ENCODE data around the gene ABCA13.
"Not testable (repeated sequence)": the region's sequence is repeated elsewhere in the genome, so short reads cannot be mapped to it uniquely, and the experiment has no call there.

The ABCA13 gene

GRCh38 chr7:48173756-48174382, 2.6 kb downstream of the ABCA13 start:
- DNase-seq, result no peak

GRCh38 chr7:48175019-48175418, 3.8 kb downstream of the ABCA13 start:
- DNase-seq, result no peak

- DNase-seq, result no peak
Measured at GRCh38 chr7:48176356-48176893, 5.2 kb downstream of the ABCA13 start.

GRCh38 chr7:48177271-48177670, 6.0 kb downstream of the ABCA13 start:
- no peak for DNase-seq

- no peak for DNase-seq
Measured at GRCh38 chr7:48179496-48180030, 8.3 kb downstream of the ABCA13 start.

- DNase-seq, result no peak
Measured at GRCh38 chr7:48180981-48181380, 9.7 kb downstream of the ABCA13 start.

- no peak for DNase-seq
Measured at GRCh38 chr7:48182718-48183369, 11.6 kb downstream of the ABCA13 start.

- DNase-seq, result no peak
Measured at GRCh38 chr7:48183370-48183743, 12.1 kb downstream of the ABCA13 start.

GRCh38 chr7:48183965-48184364, 12.7 kb downstream of the ABCA13 start:
- DNase-seq, result no peak

GRCh38 chr7:48188776-48189520, 17.7 kb downstream of the ABCA13 start:
- DNase-seq, result no peak

GRCh38 chr7:48192996-48193395, 21.7 kb downstream of the ABCA13 start:
- DNase-seq, result no peak

GRCh38 chr7:48193421-48193820, 22.2 kb downstream of the ABCA13 start:
- DNase-seq, result no peak

- DNase-seq, result not testable (repeated sequence)
Measured at GRCh38 chr7:48200946-48201589, 29.8 kb downstream of the ABCA13 start.

GRCh38 chr7:48202916-48203315, 31.7 kb downstream of the ABCA13 start:
- not testable (repeated sequence) for DNase-seq

GRCh38 chr7:48207155-48207675, 36.0 kb downstream of the ABCA13 start:
- no peak for DNase-seq

GRCh38 chr7:48209004-48209600, 37.8 kb downstream of the ABCA13 start:
- DNase-seq, result no peak

- no peak for DNase-seq
Measured at GRCh38 chr7:48213226-48213625, 42.0 kb downstream of the ABCA13 start.

- DNase-seq, result no peak
Measured at GRCh38 chr7:48217266-48217665, 46.0 kb downstream of the ABCA13 start.

- DNase-seq, result no peak
Measured at GRCh38 chr7:48217753-48218152, 46.5 kb downstream of the ABCA13 start.

GRCh38 chr7:48224042-48224441, 52.8 kb downstream of the ABCA13 start:
- DNase-seq, result no peak

- DNase-seq, result no peak
Measured at GRCh38 chr7:48225101-48225500, 53.8 kb downstream of the ABCA13 start.

- no peak for DNase-seq
Measured at GRCh38 chr7:48237354-48237753, 66.1 kb downstream of the ABCA13 start.
